OCI-LY1 (cell line): ENCODE results near the gene CTNNA1.

Experiments
- H2AFZ ChIP-seq: fragments of 200-600 bp; sonication (generic), shearing (Covaris generic); 2 replicates; pipeline ENCODE4 v1.6.0; 2014; ENCODE audit warnings: antibody characterized with exemption, mild to moderate bottlenecking, low read length
- H3F3A ChIP-seq: fragments of 200-600 bp; sonication (generic), shearing (Covaris generic); 2 replicates; pipeline ENCODE4 v1.6.0; 2014; ENCODE audit warnings: mild to moderate bottlenecking, antibody characterized with exemption, low read length, moderate library complexity; ENCODE audit not compliant: insufficient read depth
- H3K27ac ChIP-seq: fragments of 200-600 bp; sonication (generic); 2 replicates; pipeline ENCODE4 v1.5.1; 2014; ENCODE audit warnings: low read length, mixed run types, mild to moderate bottlenecking, low read depth; ENCODE audit not compliant: poor library complexity, severe bottlenecking
- H3K27me3 ChIP-seq: fragments of 200-600 bp; sonication (generic); 2 replicates; pipeline ENCODE4 v1.6.0; 2014; ENCODE audit warnings: antibody characterized with exemption, mild to moderate bottlenecking, low read length, moderate library complexity; ENCODE audit not compliant: insufficient read depth
- H3K36me3 ChIP-seq: fragments of 200-600 bp; sonication (generic); 2 replicates; pipeline ENCODE4 v1.6.1; 2014; ENCODE audit warnings: mild to moderate bottlenecking, antibody characterized with exemption, low read length, moderate library complexity, mixed read lengths; ENCODE audit not compliant: insufficient read depth
- H3K4me1 ChIP-seq: fragments of 200-600 bp; sonication (generic); 2 replicates; pipeline ENCODE4 v1.5.1; 2014; ENCODE audit warnings: mild to moderate bottlenecking, low read length, moderate library complexity; ENCODE audit not compliant: insufficient read depth, severe bottlenecking
- H3K4me2 ChIP-seq: fragments of 200-600 bp; sonication (generic), shearing (Covaris generic); 2 replicates; pipeline ENCODE4 v1.6.1; 2014; ENCODE audit warnings: low read length
- H3K4me3 ChIP-seq: fragments of 200-600 bp; sonication (generic); 2 replicates; pipeline ENCODE4 v1.5.1; 2014; ENCODE audit warnings: low read length, low read depth, mild to moderate bottlenecking, mixed read lengths; ENCODE audit not compliant: poor library complexity, severe bottlenecking
- H3K79me2 ChIP-seq: fragments of 200-600 bp; shearing (Covaris generic); 2 replicates; pipeline ENCODE4 v1.6.1; 2016; ENCODE audit warnings: mixed run types, low read length, mixed read lengths; ENCODE audit not compliant: insufficient read depth
- H3K9ac ChIP-seq: fragments of 200-600 bp; sonication (generic), shearing (Covaris generic); 2 replicates; pipeline ENCODE4 v1.6.1; 2014; ENCODE audit warnings: mild to moderate bottlenecking, low read length, mixed read lengths
- H3K9me2 ChIP-seq: fragments of 200-600 bp; sonication (generic), shearing (Covaris generic); 2 replicates; pipeline ENCODE4 v1.6.1; 2014; ENCODE audit warnings: low read depth, mild to moderate bottlenecking, low read length, mixed read lengths
- H3K9me3 ChIP-seq: fragments of 200-600 bp; shearing (Covaris generic); 2 replicates; pipeline ENCODE4 v1.6.1; 2014; ENCODE audit warnings: low read length, mixed read lengths
- H4K20me1 ChIP-seq: fragments of 200-600 bp; sonication (generic), shearing (Covaris generic); 2 replicates; pipeline ENCODE4 v1.6.0; 2016; ENCODE audit warnings: mild to moderate bottlenecking, low read length; ENCODE audit not compliant: insufficient read depth
- CTCF ChIP-seq: fragments of 200-600 bp; sonication (generic), shearing (Covaris generic); IDR thresholded peaks from 2 replicates; pipeline ENCODE4 v1.5.1; 2017; ENCODE audit warnings: mild to moderate bottlenecking, antibody characterized with exemption, low read length, moderate library complexity, mixed read lengths
- EZH2 ChIP-seq: fragments of 200-600 bp; sonication (generic), shearing (Covaris generic); IDR thresholded peaks from 2 replicates; pipeline ENCODE4 v1.8.0; 2017; ENCODE audit warnings: borderline replicate concordance, mixed run types, mild to moderate bottlenecking, antibody characterized with exemption, low read length, moderate library complexity, mixed read lengths

The CTNNA1 gene

DNA sequence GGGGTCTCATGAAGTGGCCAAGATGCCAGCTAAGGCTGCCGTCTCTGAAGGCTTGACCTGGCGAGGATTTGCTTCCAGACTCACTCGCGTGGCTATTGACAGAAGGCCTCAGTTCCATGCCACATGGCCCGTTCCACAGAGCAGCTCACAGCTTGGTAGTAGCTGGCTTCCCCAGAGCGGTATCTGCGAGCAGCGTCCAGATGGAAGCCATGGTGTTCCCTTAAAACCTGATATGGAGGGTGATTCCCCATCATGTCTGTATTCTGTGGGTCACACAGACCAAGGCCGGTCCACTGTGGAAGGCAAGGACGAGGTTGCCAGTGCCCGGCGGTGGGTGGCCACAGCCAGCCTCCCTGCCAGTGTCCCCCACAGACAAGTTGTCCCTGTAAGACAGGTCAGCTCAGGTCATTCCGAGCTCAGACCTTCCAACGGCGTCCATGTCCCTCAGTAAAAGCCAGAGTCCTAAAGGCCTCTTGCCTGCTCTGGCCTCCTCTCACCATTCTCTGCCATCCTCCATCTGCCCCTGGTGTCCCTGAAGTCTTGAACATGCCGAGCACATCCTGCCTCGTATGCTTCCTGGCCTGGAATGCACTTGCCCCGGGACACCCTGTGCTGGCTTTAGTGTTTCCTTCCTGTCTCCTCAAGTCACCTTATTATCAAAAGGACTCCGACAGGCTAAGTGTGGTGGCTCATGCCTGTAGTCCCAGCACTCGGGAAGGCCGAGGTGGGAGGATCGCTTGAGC lies 183.2 kb downstream of the CTNNA1 start:
- Histone ChIP-seq H3K4me2 (no peak overlapping the region), H3K27ac (no peak overlapping the region), H3F3A (no peaks in the 10 kb centered on the region), H3K9me2 (no peaks in the 10 kb centered on the region), H4K20me1 (no peaks in the 10 kb centered on the region), H3K36me3 (no peaks in the 10 kb centered on the region), H3K79me2 (no peaks in the 10 kb centered on the region), H3K4me1 (no peaks in the 10 kb centered on the region), H3K9me3 (no peaks in the 10 kb centered on the region), H3K9ac (no peak overlapping the region), H3K27me3 (no peaks in the 10 kb centered on the region), H2AFZ (no peak overlapping the region), H3K4me3 (no peak overlapping the region)
- TF ChIP-seq EZH2: no peak
- TF ChIP-seq CTCF: no peak

DNA sequence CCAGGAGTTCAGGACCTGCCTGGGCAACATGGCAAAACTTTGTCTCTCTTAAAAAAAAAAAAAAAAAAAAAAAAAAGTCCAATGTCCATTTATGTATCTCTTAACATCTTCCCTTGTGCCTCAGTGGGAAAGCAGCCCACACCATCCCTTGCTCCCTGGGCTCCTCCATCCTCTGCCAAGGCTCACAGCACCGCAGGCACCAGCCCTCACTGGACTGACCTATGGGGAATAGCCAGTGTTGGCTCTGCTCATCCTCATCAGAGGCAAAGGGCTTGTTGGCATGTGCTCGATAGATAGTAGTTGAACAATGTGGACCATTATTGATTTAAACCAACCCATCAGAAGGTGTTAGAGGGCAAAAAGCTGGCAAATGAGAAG lies 183.7 kb downstream of the CTNNA1 start:
- no peaks in the 10 kb centered on the region for H3K36me3 ChIP-seq

DNA sequence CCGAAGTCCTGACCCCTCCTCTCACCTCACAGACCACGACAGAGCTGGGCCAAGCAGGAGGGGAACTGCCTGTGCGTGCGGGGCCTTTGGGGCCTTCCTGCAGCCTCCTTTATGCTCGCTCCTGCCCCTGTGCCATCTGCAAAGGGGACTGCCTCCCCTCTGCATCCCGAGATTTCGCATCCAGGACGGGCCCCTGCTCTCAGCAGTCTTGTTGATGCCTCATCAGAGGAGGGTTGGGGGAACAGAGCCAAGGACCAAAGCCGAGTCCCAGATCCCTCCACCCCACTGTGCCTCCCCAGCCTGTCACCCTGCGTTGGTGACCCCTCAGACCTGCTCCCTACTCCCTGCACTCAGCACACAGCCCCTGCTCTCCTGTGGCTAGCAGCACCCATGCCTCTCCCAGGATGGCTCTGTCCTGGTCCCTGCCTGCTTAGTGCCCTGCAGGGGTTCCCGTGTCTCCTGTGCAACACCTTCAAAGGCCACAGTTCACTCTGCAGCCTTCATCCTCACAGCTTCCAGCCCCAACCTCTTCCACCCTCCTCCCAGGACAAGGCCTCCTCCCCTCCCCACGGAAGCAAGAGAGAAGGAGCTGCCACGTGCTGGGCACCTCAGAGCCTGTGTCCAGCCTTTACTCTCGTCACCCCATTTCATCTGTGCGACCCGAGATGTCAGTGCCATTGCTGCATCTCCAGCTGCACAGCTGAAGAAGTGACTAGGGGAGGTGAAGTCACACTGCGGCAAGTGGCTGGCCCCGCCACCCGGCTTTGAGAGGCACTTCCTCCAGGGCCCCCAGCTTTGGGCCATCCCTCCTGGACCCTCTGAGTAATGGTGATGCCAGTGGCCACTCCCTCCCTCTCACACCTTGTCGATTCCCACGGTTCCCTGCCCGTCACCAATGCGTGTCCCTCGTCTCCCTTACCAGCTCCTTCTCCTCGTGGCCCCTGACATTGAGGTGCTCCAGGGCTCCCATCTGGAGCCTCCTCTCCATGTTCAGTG lies 184.5 kb downstream of the CTNNA1 start:
- Histone ChIP-seq H3K27ac (no peak overlapping the region), H3K27me3 (no peaks in the 10 kb centered on the region), H3K79me2 (no peaks in the 10 kb centered on the region), H2AFZ (no peak overlapping the region), H3K4me1 (no peaks in the 10 kb centered on the region), H3K4me2 (no peak overlapping the region), H4K20me1 (no peaks in the 10 kb centered on the region), H3K36me3 (no peaks in the 10 kb centered on the region), H3F3A (no peaks in the 10 kb centered on the region), H3K9ac (no peak overlapping the region), H3K9me3 (no peaks in the 10 kb centered on the region), H3K4me3 (no peak overlapping the region), H3K9me2 (no peaks in the 10 kb centered on the region)
- TF ChIP-seq EZH2 (no peak), CTCF (no peak)

More for the DNA sequence above, 183.7 kb downstream of the CTNNA1 start:
- no peak overlapping the region for H3K27ac ChIP-seq
- H3F3A ChIP-seq: no peaks in the 10 kb centered on the region
- no peaks in the 10 kb centered on the region for H4K20me1 ChIP-seq
- no peak overlapping the region for H3K4me3 ChIP-seq
- H3K9me3 ChIP-seq: no peaks in the 10 kb centered on the region
- H3K9me2 ChIP-seq: no peaks in the 10 kb centered on the region
- H3K79me2 ChIP-seq: no peaks in the 10 kb centered on the region
- no peak overlapping the region for H3K9ac ChIP-seq
- TF ChIP-seq CTCF (no peak), EZH2 (no peak)
- no peaks in the 10 kb centered on the region for H3K4me1 ChIP-seq
- H3K27me3 ChIP-seq: no peaks in the 10 kb centered on the region
- no peak overlapping the region for H3K4me2 ChIP-seq
- no peak overlapping the region for H2AFZ ChIP-seq
